GM23338 (cell line): ENCODE results near the gene CAVIN2. TPM values are rescaled to one million over a fixed set of nuclear protein-coding genes. Genes with fewer than 3 reads are reported as not detected.

Experiments
- ATAC-seq: fragments of 200-7000 bp; cut with Tn5 transposase; 3 replicates; pipeline ENCODE4 v1.9.1; 2020
- DNase-seq: peaks from one replicate; pipeline ENCODE4 v3.0.0-alpha.2; 2015; ENCODE audit warnings: low spot score
- H2AFZ ChIP-seq: fragments of 200-600 bp; sonication (generic); 2 replicates; pipeline ENCODE4 v1.8.0; 2016; ENCODE audit warnings: antibody characterized with exemption, mild to moderate bottlenecking, moderate library complexity
- H3F3A ChIP-seq: fragments of 200-600 bp; sonication (generic); replicated peaks from 2 replicates; pipeline ENCODE4 v1.8.0; 2017; ENCODE audit warnings: antibody characterized with exemption, mixed run types, low read depth
- H3K27ac ChIP-seq: fragments of 200-600 bp; sonication (generic); 2 replicates; pipeline ENCODE4 v1.6.1; 2016; ENCODE audit warnings: low read depth
- H3K27me3 ChIP-seq: fragments of 200-600 bp; sonication (generic); 2 replicates; pipeline ENCODE4 v1.8.0; 2016; ENCODE audit warnings: mild to moderate bottlenecking, mixed run types, moderate library complexity; ENCODE audit not compliant: insufficient read depth
- H3K36me3 ChIP-seq: fragments of 200-600 bp; sonication (generic); 2 replicates; pipeline ENCODE4 v1.8.0; 2016; ENCODE audit warnings: mild to moderate bottlenecking; ENCODE audit not compliant: insufficient read depth
- H3K4me1 ChIP-seq: fragments of 200-600 bp; sonication (generic); 2 replicates; pipeline ENCODE4 v1.8.0; 2016; ENCODE audit warnings: mild to moderate bottlenecking, moderate library complexity; ENCODE audit not compliant: insufficient read depth
- H3K4me2 ChIP-seq: fragments of 200-600 bp; sonication (generic); 2 replicates; pipeline ENCODE4 v1.7.1; 2017; ENCODE audit warnings: mixed run types
- H3K4me3 ChIP-seq: fragments of 200-600 bp; sonication (generic); 2 replicates; pipeline ENCODE4 v1.6.1; 2016; ENCODE audit warnings: mixed run types
- H3K79me2 ChIP-seq: fragments of 200-600 bp; sonication (generic); replicated peaks from 2 replicates; pipeline ENCODE4 v1.8.0; 2017; ENCODE audit warnings: mild to moderate bottlenecking; ENCODE audit not compliant: insufficient read depth
- H3K9me2 ChIP-seq: fragments of 200-600 bp; sonication (generic); 2 replicates; pipeline ENCODE4 v1.8.0; 2017; ENCODE audit not compliant: insufficient read depth
- H4K20me1 ChIP-seq: fragments of 200-600 bp; sonication (generic); replicated peaks from 2 replicates; pipeline ENCODE4 v1.8.0; 2017; ENCODE audit warnings: mild to moderate bottlenecking; ENCODE audit not compliant: insufficient read depth
- H3K27ac Mint-ChIP-seq: 2 replicates; pipeline ENCODE4 v1.8.0; 2020; ENCODE audit warnings: inconsistent platforms, mild to moderate bottlenecking, moderate library complexity, mixed read lengths
- H3K27me3 Mint-ChIP-seq: 3 replicates; pipeline ENCODE4 v1.8.0; 2022; ENCODE audit warnings: low read depth, mild to moderate bottlenecking, moderate library complexity, mixed read lengths, inconsistent platforms; ENCODE audit not compliant: insufficient read depth, poor library complexity
- H3K36me3 Mint-ChIP-seq: 3 replicates; pipeline ENCODE4 v1.8.0; 2021; ENCODE audit warnings: low read depth, mild to moderate bottlenecking, inconsistent platforms, moderate library complexity, mixed read lengths
- H3K4me1 Mint-ChIP-seq: 3 replicates; pipeline ENCODE4 v1.8.0; 2020; ENCODE audit warnings: mild to moderate bottlenecking, inconsistent platforms, mixed read lengths
- H3K4me3 Mint-ChIP-seq: 3 replicates; pipeline ENCODE4 v1.8.0; 2021; ENCODE audit warnings: moderate library complexity, mild to moderate bottlenecking, inconsistent platforms, mixed read lengths
- H3K9me3 Mint-ChIP-seq: 3 replicates; pipeline ENCODE4 v1.8.0; 2020; ENCODE audit warnings: moderate library complexity, mild to moderate bottlenecking, inconsistent platforms, mixed read lengths
- CREB1 ChIP-seq: fragments of 250-450 bp; sonication (Bioruptor Pico); IDR thresholded peaks from 2 replicates; pipeline ENCODE4 v1.5.0; 2020; ENCODE audit warnings: low read depth, mild to moderate bottlenecking, moderate library complexity
- ETS1 ChIP-seq: IDR thresholded peaks from 2 replicates; pipeline ENCODE4 v1.6.1; 2016; ENCODE audit warnings: antibody characterized with exemption
- EZH2 ChIP-seq: fragments of 200-600 bp; sonication (generic); IDR thresholded peaks from one replicate; pipeline ENCODE4 v1.8.0; 2017; ENCODE audit warnings: antibody characterized with exemption, mild to moderate bottlenecking, low read depth; ENCODE audit not compliant: unreplicated experiment
- EZH2phosphoT487 ChIP-seq: fragments of 200-600 bp; sonication (generic); IDR thresholded peaks from one replicate; pipeline ENCODE4 v1.8.1; 2018; ENCODE audit warnings: antibody characterized with exemption; ENCODE audit not compliant: unreplicated experiment
- JUNB ChIP-seq: IDR thresholded peaks from one replicate; pipeline ENCODE4 v1.6.1; 2016; ENCODE audit warnings: antibody characterized with exemption; ENCODE audit not compliant: unreplicated experiment
- NANOG ChIP-seq: IDR thresholded peaks from 2 replicates; pipeline ENCODE4 v1.6.1; 2016; ENCODE audit warnings: antibody characterized with exemption, borderline replicate concordance
- POLR2AphosphoS5 ChIP-seq: IDR thresholded peaks from 2 replicates; pipeline ENCODE4 v1.6.1; 2016; ENCODE audit warnings: antibody characterized with exemption, low read depth
- STAT1 ChIP-seq: IDR thresholded peaks from one replicate; pipeline ENCODE4 v1.6.1; 2016; ENCODE audit warnings: antibody characterized with exemption; ENCODE audit not compliant: unreplicated experiment
- ZNF114 ChIP-seq: fragments of 250-450 bp; sonication (Bioruptor Pico); IDR thresholded peaks from 2 replicates; pipeline ENCODE4 v1.5.0; 2020; ENCODE audit warnings: mild to moderate bottlenecking, moderate library complexity
- ZNF331 ChIP-seq: fragments of 250-450 bp; sonication (Bioruptor Pico); IDR thresholded peaks from 2 replicates; pipeline ENCODE4 v1.5.0; 2020; ENCODE audit warnings: low read depth, mild to moderate bottlenecking, moderate library complexity
- ZNF462 ChIP-seq: fragments of 250-450 bp; sonication (Bioruptor Pico); IDR thresholded peaks from 2 replicates; pipeline ENCODE4 v1.5.0; 2020; ENCODE audit warnings: mild to moderate bottlenecking, moderate library complexity
- polyA plus RNA-seq: library from polyadenylated mRNA; unstranded; fragments of >200 nt; fragmentation: Nextera tagmentation; extraction: Ambion mirVana; gene quantifications from 2 replicates; pipeline ENCODE4 v1.2.1, GENCODE V29; 2016
- total RNA-seq: library from RNA; depleted of rRNA; stranded (reverse); fragments of >200 nt; shearing (Covaris generic); gene quantifications from 2 replicates; pipeline ENCODE4 v1.2.3, GENCODE V29; 2014

Gene CAVIN2
- total and polyA plus RNA-seq, 2 experiments from 2014 or later = 0.07 to 0.15 TPM

- TF ChIP-seq CREB1 (CRISPR knock-in tag) (no peak), ZNF114 (no peak)
Measured at GRCh38 chr2:191889931-191890330, 43.0 kb upstream of the CAVIN2 start (continued).

- H3K79me2 ChIP-seq = no peaks in the 10 kb centered on the region
- H3K4me1 ChIP-seq = no peaks in the 10 kb centered on the region
- H3K27ac ChIP-seq = no peak overlapping the region
- H3K36me3 Mint-ChIP-seq = no peaks in the 10 kb centered on the region
- no peak overlapping the region for H3K4me2 ChIP-seq
- H3K9me3 Mint-ChIP-seq = peaks cover 5% of the 10 kb centered on the region; the same call in 2 of the 3 replicates
- no peaks in the 10 kb centered on the region for H4K20me1 ChIP-seq
- no peaks in the 10 kb centered on the region for H3F3A ChIP-seq
- H3K4me3 Mint-ChIP-seq = no peak overlapping the region
- peaks cover 3% of the 10 kb centered on the region for H3K27me3 Mint-ChIP-seq
- no peaks in the 10 kb centered on the region for H3K9me2 ChIP-seq
- ATAC-seq (no peak), DNase-seq (no peak)
- H3K27ac Mint-ChIP-seq = no peak overlapping the region
- no peaks in the 10 kb centered on the region for H3K36me3 ChIP-seq
- H2AFZ ChIP-seq = no peak overlapping the region
- TF ChIP-seq NANOG = no peak
- no peaks in the 10 kb centered on the region for H3K27me3 ChIP-seq
- no peak overlapping the region for H3K4me3 ChIP-seq
- no peaks in the 10 kb centered on the region for H3K4me1 Mint-ChIP-seq
Measured at GRCh38 chr2:191888400-191889166, 41.7 kb upstream of the CAVIN2 start.

GRCh38 chr2:191885650-191886049 is 38.8 kb upstream of the CAVIN2 start:
- no peaks in the 10 kb centered on the region for H3K79me2 ChIP-seq
- Mint-ChIP-seq H3K9me3 (peaks cover 2% of the 10 kb centered on the region; the same call in 2 of the 3 replicates), H3K4me3 (no peak overlapping the region), H3K27me3 (peaks cover 4% of the 10 kb centered on the region), H3K36me3 (no peaks in the 10 kb centered on the region; the same call in 2 of the 3 replicates), H3K4me1 (no peaks in the 10 kb centered on the region), H3K27ac (no peak overlapping the region)
- no peaks in the 10 kb centered on the region for H3K36me3 ChIP-seq
- no peak overlapping the region for H3K4me3 ChIP-seq
- ATAC-seq (no peak), DNase-seq (no peak)
- H3K4me1 ChIP-seq = no peaks in the 10 kb centered on the region
- no peaks in the 10 kb centered on the region for H4K20me1 ChIP-seq
- H2AFZ ChIP-seq = no peak overlapping the region
- H3K27ac ChIP-seq = no peak overlapping the region
- H3K9me2 ChIP-seq = no peaks in the 10 kb centered on the region
- no peak overlapping the region for H3K4me2 ChIP-seq
- no peaks in the 10 kb centered on the region for H3K27me3 ChIP-seq
- no peaks in the 10 kb centered on the region for H3F3A ChIP-seq
- TF ChIP-seq ETS1 (no peak), STAT1 (no peak), ZNF462 (CRISPR knock-in tag) (no peak), EZH2phosphoT487 (no peak), CREB1 (CRISPR knock-in tag) (no peak), JUNB (no peak), NANOG (no peak), ZNF331 (CRISPR knock-in tag) (no peak), POLR2AphosphoS5 (no peak), ZNF114 (no peak), EZH2 (no peak)
